Endothelial cell of umbilical vein (primary cell): ENCODE data around the gene CLCN6. TPM values are rescaled to one million over a fixed set of nuclear protein-coding genes. Genes with fewer than 3 reads are reported as not detected.

Experiments
- BruUV-seq: library from RNA; stranded (reverse); fragments of 400-500 nt; replicated peaks from 2 replicates; lab custom pipeline; 2021; lab: Mats Ljungman, UMichigan
- CTCF ChIA-PET: fragments of 300-600, 350-600 bp; sonication (Branson Sonifier 250); formaldehyde crosslinking; loops from one replicate; lab custom pipeline; 2021; ENCODE audit warnings: antibody characterized with exemption, inconsistent platforms; lab: Charles Lee
- POLR2A ChIA-PET: fragments of 300-600, 350-600 bp; sonication (Branson Sonifier 250); formaldehyde crosslinking; loops from one replicate; lab custom pipeline; 2021; ENCODE audit warnings: antibody characterized with exemption, inconsistent platforms; lab: Charles Lee
- DNase-seq: peaks from one replicate; pipeline ENCODE4 v3.0.0-alpha.2; 2011; ENCODE audit warnings: low read depth, low spot score
- FAIRE-seq: peaks from 2 replicates; lab custom pipeline; 2011; peaks lifted over from hg19 to GRCh38; lab: Jason Lieb, UNC
- H2AFZ ChIP-seq: 2 replicates; pipeline ENCODE4 v1.6.0; 2012; ENCODE audit warnings: low read depth, low read length, control low read depth, inconsistent platforms
- H3K27ac ChIP-seq: 2 replicates; pipeline ENCODE4 v1.5.1; 2011; ENCODE audit warnings: low read depth, mild to moderate bottlenecking, control low read depth, low read length, moderate library complexity; ENCODE audit not compliant: insufficient read depth
- H3K27me3 ChIP-seq, 2 experiments: 2 replicates each; pipeline versions ENCODE4 v1.6.0 to v1.6.1; 2011; ENCODE audit warnings: low read length in 2 of 2, mixed read lengths in 1 of 2; ENCODE audit not compliant: control insufficient read depth in 2 of 2, insufficient read depth in 2 of 2
- H3K36me3 ChIP-seq, 2 experiments: 2 replicates in 1 of 2; 3 replicates in 1 of 2; pipeline ENCODE4 v1.5.1; 2011; ENCODE audit warnings: low read length in 2 of 2, mild to moderate bottlenecking in 1 of 2, moderate library complexity in 1 of 2; ENCODE audit not compliant: control insufficient read depth in 2 of 2, insufficient read depth in 2 of 2; ENCODE audit errors: extremely low read depth in 1 of 2
- H3K4me1 ChIP-seq: 3 replicates; pipeline ENCODE4 v1.5.1; 2011; ENCODE audit warnings: mild to moderate bottlenecking, low read length; ENCODE audit not compliant: control insufficient read depth, insufficient read depth; ENCODE audit errors: extremely low read depth
- H3K4me2 ChIP-seq: 2 replicates; pipeline ENCODE4 v1.6.1; 2011; ENCODE audit warnings: low read length, control low read depth, mixed read lengths; ENCODE audit not compliant: insufficient read depth
- H3K4me3 ChIP-seq, 3 experiments: fragments of 200-600 bp in 1 of 3; sonication (generic), shearing (Covaris generic) in 1 of 3; replicated peaks in 1 of 3; 2 replicates each; pipeline ENCODE4 v1.5.1; 2011 to 2016; ENCODE audit warnings: control low read depth in 3 of 3, low read length in 3 of 3, mild to moderate bottlenecking in 2 of 3, inconsistent platforms in 1 of 3, low read depth in 1 of 3, moderate library complexity in 1 of 3; ENCODE audit not compliant: insufficient read depth in 1 of 3
- H3K79me2 ChIP-seq: 2 replicates; pipeline ENCODE4 v1.6.0; 2012; ENCODE audit warnings: low read length, inconsistent platforms; ENCODE audit not compliant: control insufficient read depth, insufficient read depth
- H3K9ac ChIP-seq: replicated peaks from 2 replicates; pipeline ENCODE3; 2011; ENCODE audit warnings: low read length, control low read depth; ENCODE audit not compliant: insufficient read depth; ENCODE audit errors: extremely low read depth
- H3K9me1 ChIP-seq: replicated peaks from 3 replicates; pipeline ENCODE4 v1.6.0; 2011; ENCODE audit warnings: mild to moderate bottlenecking, low read length; ENCODE audit not compliant: control insufficient read depth, insufficient read depth; ENCODE audit errors: extremely low read depth
- H3K9me3 ChIP-seq: replicated peaks from 2 replicates; pipeline ENCODE4 v1.5.1; 2012; ENCODE audit warnings: low read length, inconsistent platforms; ENCODE audit not compliant: control insufficient read depth, insufficient read depth
- H4K20me1 ChIP-seq: replicated peaks from 2 replicates; pipeline ENCODE3; 2011; ENCODE audit warnings: mild to moderate bottlenecking, low read length; ENCODE audit not compliant: control insufficient read depth, insufficient read depth; ENCODE audit errors: extremely low read depth
- CTCF ChIP-seq, 2 donors: IDR thresholded peaks; 1 replicate in 1 of 2; 2 replicates in 1 of 2; pipeline ENCODE4 v1.5.1; 2011; ENCODE audit warnings: low read length in 2 of 2, mild to moderate bottlenecking in 2 of 2, moderate library complexity in 2 of 2, control low read depth in 1 of 2, inconsistent platforms in 1 of 2, low read depth in 1 of 2; ENCODE audit not compliant: insufficient read depth in 1 of 2; ENCODE audit errors: extremely low read depth in 1 of 2
- EZH2 ChIP-seq: IDR thresholded peaks from 2 replicates; pipeline ENCODE4 v1.6.1; 2012; ENCODE audit warnings: borderline replicate concordance, low read depth, mild to moderate bottlenecking, moderate library complexity, low read length, inconsistent platforms; ENCODE audit not compliant: severe bottlenecking
- FOS ChIP-seq: IDR thresholded peaks from 2 replicates; pipeline ENCODE4 v1.6.1; 2011; ENCODE audit warnings: mild to moderate bottlenecking, low read length, moderate library complexity, borderline replicate concordance; ENCODE audit not compliant: insufficient read depth
- GATA2 ChIP-seq: IDR thresholded peaks from 2 replicates; pipeline ENCODE4 v1.7.0; 2011; ENCODE audit warnings: low read depth, mild to moderate bottlenecking, moderate library complexity, mixed read lengths, low read length; ENCODE audit not compliant: insufficient read length, insufficient read depth
- JUN ChIP-seq: IDR thresholded peaks from 2 replicates; pipeline ENCODE4 v1.6.1; 2011; ENCODE audit warnings: borderline replicate concordance, low read depth; ENCODE audit not compliant: insufficient read length, insufficient read depth
- MAX ChIP-seq: IDR thresholded peaks from 2 replicates; pipeline ENCODE4 v1.6.1; 2011; ENCODE audit not compliant: insufficient read depth, insufficient read length
- MYC ChIP-seq: IDR thresholded peaks from one replicate; pipeline ENCODE4 v1.6.1; 2011; ENCODE audit warnings: mild to moderate bottlenecking, low read depth, low read length
- POLR2A ChIP-seq: IDR thresholded peaks from 2 replicates; pipeline ENCODE4 v1.6.1; 2012; ENCODE audit warnings: low read depth, mild to moderate bottlenecking, control low read depth, low read length
- POLR2AphosphoS5 ChIP-seq: IDR thresholded peaks from 2 replicates; pipeline ENCODE4 v1.6.1; 2012; ENCODE audit warnings: low read depth, mild to moderate bottlenecking, control low read depth, low read length, moderate library complexity; ENCODE audit not compliant: insufficient read depth
- dilution Hi-C: fragments of 300-500 bp; cut with MboI; formaldehyde crosslinking; loops from one replicate; pipeline ENCODE4 v1.15.0; 2019; ENCODE audit warnings: low sequenced_read_pairs; ENCODE audit not compliant: extremely low pct_ligation_motif_present
- intact Hi-C: fragments of 100-400 bp; cut with micrococcal nuclease; formaldehyde crosslinking; loops from one replicate; pipeline ENCODE4 v1.10.0; 2022
- polyA plus RNA-seq, 4 experiments: library from polyadenylated mRNA; depleted of rRNA in 3 of 4; stranded (reverse) in 3 of 4; unstranded in 1 of 4; fragments of >200 nt; gene quantifications; 2 replicates each; pipeline versions ENCODE4 v1.2.1 to v1.2.3, GENCODE V29; 2011 to 2012; ENCODE audit warnings: missing spikeins in 1 of 4
- total RNA-seq: library from RNA; stranded (reverse); gene quantifications from 2 replicates; pipeline ENCODE4 v1.2.3, GENCODE V29; 2021

The CLCN6 gene
- total and polyA plus RNA-seq, 2 donors (not counting 3 experiments of a cell fraction or from before 2014, with no cell fraction given) = 20.4 to 41.2 TPM

GRCh38 chr1:11837767-11838348 is 31.9 kb downstream of the CLCN6 start:
- Histone ChIP-seq H2AFZ (no peak overlapping the region), H3K9ac (no peak overlapping the region), H3K9me1 (no peaks in the 10 kb centered on the region), H4K20me1 (no peaks in the 10 kb centered on the region), H3K4me1 (peaks cover 7% of the 10 kb centered on the region), H3K4me2 (no peak overlapping the region), H3K9me3 (no peaks in the 10 kb centered on the region), H3K27ac (no peak overlapping the region), H3K36me3 (peaks cover 22 to 63% of the 10 kb centered on the region in 2 experiments), H3K79me2 (no peaks in the 10 kb centered on the region), H3K4me3 (no peak overlapping the region), H3K27me3 (no peaks in the 10 kb centered on the region)
- FAIRE-seq = no peak
- BruUV-seq = no TSS peak
- CTCF ChIA-PET = interaction anchor here (0.5 to 5.2 kb wide), 23 partner anchors 9 to 287 kb away, joined by 3 to 42 read pairs (median 4); partner anchors contain the start of gene NPPA
- dilution Hi-C loops = no loop called here
- POLR2A ChIA-PET = interaction anchor here (0.6 to 1.3 kb wide), 2 partner anchors 70 to 72 kb away, joined by 3 to 11 read pairs; no protein-coding TSS in a partner anchor
- intact Hi-C loops = loop anchor here (1.0 to 2.0 kb wide), 3 partner anchors 56 to 129 kb away; no protein-coding TSS in a partner anchor
- DNase-seq = no peak
- TF ChIP-seq FOS (no peak), MYC (no peak), MAX (no peak), CTCF (IDR thresholded peaks at IDR 0.05; ENCODE audit: extremely low read depth in 1 of 2, insufficient read depth in 1 of 2, low read depth in 1 of 2, low read length in 2 of 2) (no peak), EZH2 (no peak), JUN (no peak), POLR2AphosphoS5 (no peak), GATA2 (no peak), POLR2A (no peak)
